Activated CD4-positive, alpha-beta T cell treated with anti-CD3 and anti-CD28 coated beads, Interleukin-2, amount 50 U/mL, for 1 hour (primary cell): ENCODE measurements around the gene MAFG.

Experiments
- DNase-seq: peaks from one replicate; pipeline ENCODE4 v3.0.0-alpha.2; 2020

Gene MAFG

GRCh38 chr17:81890447-81891302, 36.9 kb downstream of the MAFG start:
- DNase-seq: no peak

- DNase-seq: no peak
Observed at GRCh38 chr17:81889602-81890001, 37.9 kb downstream of the MAFG start.

GRCh38 chr17:81888988-81889595, 38.4 kb downstream of the MAFG start:
- no peak for DNase-seq

GRCh38 chr17:81888105-81888987, 39.2 kb downstream of the MAFG start:
- no peak for DNase-seq

GRCh38 chr17:81885869-81886548, 41.5 kb downstream of the MAFG start:
- no peak for DNase-seq

- DNase-seq: no peak
Observed at GRCh38 chr17:81885454-81885853, 42.1 kb downstream of the MAFG start.

GRCh38 chr17:81884968-81885367, 42.6 kb downstream of the MAFG start:
- DNase-seq: no peak

GRCh38 chr17:81884520-81884919, 43.0 kb downstream of the MAFG start:
- no peak for DNase-seq

- no peak for DNase-seq
Observed at GRCh38 chr17:81879121-81879520, 48.4 kb downstream of the MAFG start.

- DNase-seq: no peak
Observed at GRCh38 chr17:81878294-81878693, 49.2 kb downstream of the MAFG start.

- DNase-seq: no peak
Observed at GRCh38 chr17:81877569-81877968, 50.0 kb downstream of the MAFG start.

- DNase-seq: peak; percentile 95
Observed at GRCh38 chr17:81871387-81872230, 55.9 kb downstream of the MAFG start.

GRCh38 chr17:81870981-81871386, 56.6 kb downstream of the MAFG start, which contains the start of gene ARHGDIA:
ARHGDIA (minus strand) TSS chr17:81871337; CDS start chr17:81869930, 1,407 bp downstream.
- DNase-seq: no peak

- peak; percentile 24 for DNase-seq
Observed at GRCh38 chr17:81870131-81870980, 57.2 kb downstream of the MAFG start.

- peak; percentile 29 for DNase-seq
Observed at GRCh38 chr17:81869221-81870130, 58.1 kb downstream of the MAFG start.

- DNase-seq: no peak
Observed at GRCh38 chr17:81868674-81869220, 58.8 kb downstream of the MAFG start.
